Activated CD8-positive, alpha-beta memory T cell treated with anti-CD3 and anti-CD28 coated beads, Interleukin-2, amount 50 U/mL, for 48 hours (primary cell): Measurements from ENCODE around the gene WDR1.

Experiments
- DNase-seq: peaks from one replicate; pipeline ENCODE4 v3.0.0-alpha.2; 2020

Gene WDR1

GRCh38 chr4:10113362-10114047, 3.1 kb downstream of the WDR1 start:
- DNase-seq: no peak

DNA sequence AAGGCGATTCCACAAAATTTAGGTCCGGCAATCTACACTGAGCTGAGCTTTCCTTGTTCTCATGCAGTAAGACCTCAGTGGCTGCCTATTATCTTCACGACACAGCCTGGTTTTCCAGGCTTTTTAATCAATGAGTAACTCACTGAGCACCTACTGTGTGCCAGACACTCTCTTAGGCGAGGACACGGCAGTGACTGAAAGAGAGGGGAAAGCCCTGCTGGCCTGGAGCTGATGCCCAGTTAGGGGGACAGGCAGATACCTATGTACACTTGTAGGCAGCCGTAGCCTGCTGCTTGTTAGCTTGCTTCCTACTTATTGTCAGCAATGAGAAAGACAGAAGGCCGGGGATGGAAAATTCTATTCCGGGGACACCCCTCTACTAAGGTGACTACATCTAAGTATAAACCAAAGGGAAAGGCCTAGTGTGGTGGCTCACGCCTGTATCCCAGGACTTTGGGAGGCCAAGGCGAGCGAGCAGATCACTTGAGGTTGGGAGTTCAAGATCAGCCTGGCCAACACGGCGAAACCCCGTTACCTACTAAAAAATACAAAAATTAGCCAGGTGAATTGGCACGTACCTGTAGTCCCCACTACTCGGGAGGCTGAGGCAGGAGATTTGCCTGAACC, 3.8 kb downstream of the WDR1 start:
- DNase-seq: no peak

DNA sequence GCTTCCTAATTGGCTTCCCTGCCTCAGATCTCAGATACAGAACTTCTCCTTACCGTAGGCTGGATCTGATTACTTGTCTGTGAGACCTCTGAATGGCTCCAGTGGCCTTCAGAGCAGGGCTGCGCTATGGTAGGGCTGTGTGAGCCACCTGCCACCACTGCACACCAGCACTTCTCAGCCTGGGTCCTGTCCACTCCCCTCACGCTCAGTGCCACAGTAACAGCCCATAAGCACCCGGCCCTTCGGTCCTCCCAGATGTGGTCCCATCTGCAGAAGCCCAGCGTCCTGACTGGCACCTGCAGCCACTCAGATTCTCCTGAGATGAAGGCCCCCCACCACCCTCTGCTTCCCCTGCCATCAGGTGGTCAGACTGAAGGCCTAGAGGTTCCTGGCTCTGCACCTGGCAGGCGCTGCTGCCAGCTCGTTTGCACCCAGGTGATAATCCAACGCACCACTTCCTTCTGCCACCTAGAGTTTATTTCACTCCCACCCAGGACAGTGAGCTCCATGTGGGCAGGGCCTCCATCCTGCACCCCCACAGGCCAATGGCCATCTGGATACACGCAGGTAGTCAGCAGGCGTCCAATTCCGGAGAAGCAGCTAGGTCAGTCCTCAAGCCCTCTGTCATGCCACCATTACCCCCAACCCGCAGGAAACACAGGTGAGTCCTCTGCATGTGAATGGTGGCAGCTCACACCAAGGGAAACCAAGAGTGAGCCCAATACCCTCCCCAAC, 5.4 kb downstream of the WDR1 start:
- no peak for DNase-seq

- DNase-seq: no peak
Measured at GRCh38 chr4:10109995-10110670, 6.5 kb downstream of the WDR1 start.

DNA sequence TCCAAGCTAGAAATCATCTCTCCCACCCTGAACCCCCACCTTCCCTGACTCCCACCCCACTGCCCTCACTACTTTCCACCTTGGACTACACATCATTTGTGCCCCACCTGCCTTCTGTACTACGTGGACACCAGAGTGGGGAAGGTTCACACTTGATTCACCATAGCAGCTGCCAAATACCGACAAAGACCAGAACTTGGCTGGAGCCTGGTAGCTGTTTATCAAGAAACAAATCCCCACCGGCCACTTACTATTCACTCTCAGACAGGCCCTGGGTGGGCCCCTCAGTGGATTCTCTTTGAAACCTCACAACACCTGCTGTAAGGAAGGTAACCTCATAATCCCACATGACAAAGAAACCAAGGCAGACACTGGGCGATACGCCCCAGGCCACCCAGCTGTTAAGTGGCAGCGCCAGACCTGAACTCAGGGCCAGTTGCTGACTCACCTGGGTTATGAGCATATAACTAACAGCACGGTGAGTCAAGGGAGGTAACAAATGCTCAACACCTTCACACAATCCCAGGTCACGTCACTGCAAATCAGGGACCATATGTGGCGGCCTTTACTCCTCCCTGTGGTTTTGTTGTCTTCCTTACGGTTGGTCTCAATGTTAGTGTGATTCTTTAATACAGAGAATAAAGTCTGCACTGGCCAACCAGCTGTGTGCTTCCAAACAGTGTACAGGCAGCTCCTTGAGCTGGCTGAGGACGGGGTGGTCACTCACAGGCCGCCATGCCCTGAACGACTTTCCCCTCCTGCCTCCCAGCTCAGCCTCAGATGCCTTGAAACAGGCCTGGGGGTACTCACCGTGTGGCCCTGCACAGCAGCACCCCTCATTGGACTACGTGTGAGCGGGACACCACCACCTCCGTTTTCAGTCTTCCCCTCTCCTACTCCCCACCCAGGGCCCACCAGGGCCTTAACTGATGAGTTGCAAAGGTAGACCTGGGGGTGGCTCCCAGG, 7.5 kb downstream of the WDR1 start:
- no peak for DNase-seq

- no peak for DNase-seq
Measured at GRCh38 chr4:10108391-10108790, 8.2 kb downstream of the WDR1 start.

DNA sequence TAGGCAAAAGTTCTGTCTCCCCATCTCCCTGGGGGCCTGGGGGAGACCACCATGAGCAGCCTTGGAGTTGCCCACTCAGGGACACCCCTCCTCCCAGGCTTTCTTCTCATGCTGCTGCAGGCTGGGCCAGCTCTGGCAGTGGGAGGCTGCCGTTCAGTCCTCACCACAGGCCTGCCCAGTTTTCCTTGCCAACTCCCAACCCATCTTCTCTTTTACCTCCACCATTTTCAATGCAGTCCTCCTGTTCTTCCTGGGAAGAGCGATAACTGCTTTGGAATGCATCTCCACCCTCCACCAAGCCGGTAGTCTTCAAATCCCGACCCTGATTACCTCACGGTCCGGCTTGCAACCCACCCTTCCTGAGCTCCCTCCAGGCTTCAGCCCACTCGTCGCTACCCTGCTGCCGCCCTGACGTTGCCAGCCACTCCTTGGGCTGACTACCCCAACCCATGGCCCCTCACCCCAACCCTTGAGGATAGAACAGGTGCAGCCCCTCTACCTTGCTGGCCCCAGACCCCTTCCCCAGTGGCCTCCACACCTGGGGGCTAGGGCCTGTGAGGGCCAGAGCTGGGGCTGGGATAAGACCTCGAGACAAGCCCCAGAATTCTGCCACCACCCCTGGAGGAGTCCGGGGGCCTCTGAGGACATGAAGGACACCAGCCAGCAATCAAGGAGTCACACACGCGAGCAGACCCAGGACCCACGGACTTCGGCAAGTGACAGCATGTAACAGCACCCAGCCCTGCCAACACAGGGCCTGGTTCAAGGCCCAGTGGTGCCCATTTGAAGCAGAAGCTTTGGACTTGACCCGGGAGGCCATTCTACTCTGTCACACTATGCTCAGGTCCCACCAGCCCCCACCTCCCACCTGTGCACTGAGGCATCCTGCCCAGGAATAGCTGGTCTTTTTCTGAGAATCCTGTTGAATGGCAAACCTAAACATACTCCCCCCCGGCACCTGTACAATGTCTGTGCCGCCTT, 9.2 kb downstream of the WDR1 start:
- no peak for DNase-seq

GRCh38 chr4:10106421-10107039, 10.1 kb downstream of the WDR1 start:
- DNase-seq: peak; percentile 81

DNA sequence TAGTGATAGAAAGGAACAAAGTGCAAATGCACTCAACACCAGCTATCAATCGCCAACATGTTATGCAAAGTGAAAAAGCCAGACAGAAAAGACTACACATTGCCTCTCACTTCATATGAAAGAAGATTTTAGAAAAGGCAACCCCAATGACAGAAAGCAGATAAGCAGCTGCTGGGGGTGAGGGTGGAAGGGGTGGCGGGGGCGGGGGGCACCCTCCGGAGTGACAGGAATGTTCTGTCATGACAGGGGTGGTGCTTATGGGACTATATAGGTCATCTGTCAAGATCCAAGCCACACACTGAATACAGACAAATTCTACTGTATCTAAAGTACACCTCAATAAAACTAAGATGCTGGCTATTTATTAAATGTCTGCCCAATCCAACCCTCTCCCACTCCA, 10.7 kb downstream of the WDR1 start:
- no peak for DNase-seq

- no peak for DNase-seq
Measured at GRCh38 chr4:10105421-10105820, 11.2 kb downstream of the WDR1 start.

DNA sequence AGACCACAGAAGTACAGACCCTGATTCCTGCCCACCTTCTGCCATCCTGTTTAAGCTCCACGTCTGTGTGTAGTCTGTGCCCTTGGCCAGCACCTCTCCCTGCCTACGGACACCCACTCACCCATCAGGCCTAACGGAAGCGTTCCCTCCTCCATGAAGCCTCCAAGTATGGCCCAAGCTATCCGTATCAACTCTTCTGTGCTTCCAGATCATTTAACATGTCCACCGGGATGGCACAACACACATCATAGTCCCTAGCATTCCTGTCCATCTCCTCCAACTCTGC, 11.7 kb downstream of the WDR1 start:
- no peak for DNase-seq

GRCh38 chr4:10104211-10104990, 12.2 kb downstream of the WDR1 start:
- DNase-seq: no peak

GRCh38 chr4:10102474-10103332, 13.9 kb downstream of the WDR1 start:
- no peak for DNase-seq

DNA sequence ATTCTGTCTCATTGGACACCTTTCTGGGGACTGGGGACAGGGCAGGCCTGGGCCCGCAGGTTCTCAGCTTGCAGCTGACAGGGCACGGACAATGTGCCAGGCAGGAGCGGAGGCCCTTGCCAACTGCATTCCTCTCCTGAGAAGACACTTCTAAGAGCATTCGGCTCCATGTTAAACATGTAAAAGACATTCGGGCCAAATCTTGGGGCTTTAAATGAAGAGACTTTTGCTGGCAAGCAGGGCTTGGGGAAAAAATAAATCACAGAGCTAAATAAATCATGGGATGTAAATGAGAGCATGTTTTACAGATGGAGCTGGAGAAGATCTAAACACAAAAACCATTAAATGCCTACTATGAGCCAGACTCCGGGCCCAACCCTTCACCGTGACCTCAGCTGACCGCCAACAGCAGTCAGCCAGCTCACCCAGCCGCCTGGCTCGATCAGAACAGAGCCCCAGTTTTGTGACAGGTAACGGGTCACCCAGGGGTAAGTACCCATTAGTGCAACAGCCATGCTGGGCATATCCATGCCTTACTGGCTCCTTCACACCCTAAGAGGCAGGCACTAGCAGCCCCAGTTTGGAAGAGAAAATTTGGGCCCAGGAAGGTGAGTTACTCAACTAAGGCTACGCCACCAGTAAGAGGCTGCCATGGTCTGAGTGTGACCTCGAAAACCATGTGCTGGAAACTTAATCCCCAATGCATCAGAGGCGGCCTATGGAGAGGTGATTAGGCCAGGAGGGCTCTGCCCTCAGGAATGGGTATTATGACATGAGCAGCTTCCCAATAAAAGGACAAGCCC, 14.7 kb downstream of the WDR1 start:
- no peak for DNase-seq

DNA sequence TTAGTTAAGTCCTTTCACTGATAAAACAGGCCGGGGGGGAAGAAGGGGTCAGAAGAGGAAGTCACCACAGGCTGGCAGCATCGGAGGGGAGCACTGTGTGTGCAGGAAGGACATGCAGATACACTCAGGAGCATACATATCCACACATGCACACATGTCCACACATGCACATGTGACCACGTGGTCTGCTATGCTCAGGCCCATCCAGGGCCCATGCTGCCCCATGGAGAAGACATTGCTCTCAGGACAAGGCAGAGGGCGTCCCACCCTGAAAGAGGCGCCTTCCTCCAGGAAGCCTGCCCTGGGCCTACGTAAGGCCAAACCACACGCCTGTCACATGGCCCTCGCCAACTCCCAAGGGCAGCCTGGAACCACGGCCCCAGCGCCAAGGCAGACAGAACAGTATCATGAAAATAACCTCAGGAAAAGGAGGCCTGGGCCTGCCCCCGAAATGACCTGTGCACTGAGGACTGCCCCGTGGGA, 15.8 kb downstream of the WDR1 start:
- DNase-seq: no peak

GRCh38 chr4:10099499-10100325, 16.9 kb downstream of the WDR1 start:
- no peak for DNase-seq

- DNase-seq: no peak
Measured at GRCh38 chr4:10098780-10099160, 17.8 kb downstream of the WDR1 start.
